GM04504 (cell line): Measurements from ENCODE around the gene SKIDA1.

ENCODE experiments used
- DNase-seq: peaks from one replicate; pipeline ENCODE4 v3.0.0-alpha.2; 2012; ENCODE audit warnings: low read depth

The SKIDA1 gene

DNA sequence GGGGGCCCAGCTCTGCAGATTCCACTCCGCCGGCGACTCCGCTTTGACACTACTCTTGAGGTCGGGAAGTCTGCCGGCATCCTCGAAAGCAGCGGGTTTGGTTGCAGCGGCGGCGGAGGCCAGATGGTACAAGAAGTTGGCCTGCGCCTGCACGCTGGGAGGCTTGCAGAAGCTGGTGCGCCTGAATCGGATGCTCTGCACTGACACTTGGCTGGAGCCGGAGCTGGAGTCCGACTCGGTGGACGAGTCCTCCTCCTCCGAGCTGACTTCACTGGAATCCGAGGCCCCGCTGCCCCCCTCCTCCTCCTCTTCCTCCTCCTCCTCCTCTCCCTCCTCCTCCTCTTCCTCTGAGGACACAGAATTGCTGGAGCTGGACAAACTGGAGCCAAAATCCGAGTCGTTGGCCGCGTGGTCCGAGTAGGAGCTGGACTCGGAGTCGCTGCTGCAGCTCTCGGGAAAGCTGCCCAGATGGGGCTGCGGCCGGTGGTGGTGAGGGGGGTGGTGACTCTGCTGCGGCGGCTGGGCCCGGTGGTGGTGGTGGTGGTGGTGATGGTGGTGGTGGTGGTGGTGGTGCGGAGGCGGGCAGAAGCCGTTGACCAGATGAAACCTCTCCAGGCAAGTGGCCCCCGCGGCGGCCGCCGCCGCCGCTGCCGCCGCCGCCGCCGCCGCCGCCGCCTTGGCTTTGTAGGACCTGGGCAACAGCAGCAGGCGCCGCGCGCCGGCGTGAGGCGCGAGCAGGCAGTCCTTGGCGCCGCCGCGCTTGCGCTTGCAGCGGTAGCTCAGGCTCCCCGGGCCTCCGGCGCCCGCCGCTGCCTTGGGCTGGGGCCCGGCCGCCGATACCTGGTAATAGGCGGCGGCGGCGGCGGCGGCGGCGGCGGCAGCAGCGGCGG is 9.0 kb downstream of the SKIDA1 start:
- DNase-seq = no peak

DNA sequence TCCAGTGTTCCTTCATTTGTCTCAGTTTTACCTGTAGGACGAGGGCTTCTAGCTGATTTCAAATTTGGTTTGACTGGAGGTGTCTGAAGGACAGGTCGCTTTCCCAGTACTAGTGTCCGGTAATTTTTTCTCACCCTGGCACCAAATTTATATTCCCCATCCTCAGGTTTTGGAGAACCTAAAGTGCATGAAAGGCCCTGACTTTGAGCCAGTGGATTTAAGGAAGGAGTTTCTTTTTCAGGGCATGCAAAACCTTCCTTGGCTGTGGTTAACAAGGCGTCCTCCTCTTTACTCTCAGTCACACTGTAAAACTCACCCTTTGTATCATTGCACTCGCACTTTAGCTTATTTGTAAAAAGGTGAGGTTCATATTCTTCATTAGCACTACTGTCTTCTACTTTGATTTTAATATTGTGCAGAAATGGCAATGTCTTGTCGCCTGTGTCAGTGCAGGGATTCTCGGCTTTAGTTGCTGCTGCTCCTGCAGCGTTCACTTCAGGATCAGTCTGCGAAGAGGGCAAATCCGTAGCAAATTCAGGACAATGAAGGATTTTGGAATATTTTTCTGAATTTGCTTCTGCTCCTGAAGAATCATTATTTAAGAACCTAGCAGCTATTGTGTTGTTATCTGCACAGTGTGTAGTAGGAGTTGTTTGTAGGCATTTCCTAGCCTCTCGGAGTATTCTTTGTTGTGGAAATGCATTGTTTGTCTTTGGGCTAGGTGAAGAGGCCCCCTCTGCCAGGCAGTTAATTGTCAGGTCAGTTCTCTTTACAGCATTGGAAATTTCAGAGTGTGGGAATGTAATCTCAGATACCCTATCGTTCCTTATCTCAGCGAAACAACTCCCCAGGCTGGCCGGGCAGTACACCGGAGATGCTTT is 9.9 kb downstream of the SKIDA1 start:
- DNase-seq = no peak

- no peak for DNase-seq
These were observed 10.6 kb downstream of the SKIDA1 start for GRCh38 chr10:21514818-21515351.

GRCh38 chr10:21514129-21514817 is 11.2 kb downstream of the SKIDA1 start:
- no peak for DNase-seq

GRCh38 chr10:21513405-21513788 is 12.1 kb downstream of the SKIDA1 start:
- DNase-seq = no peak

DNA sequence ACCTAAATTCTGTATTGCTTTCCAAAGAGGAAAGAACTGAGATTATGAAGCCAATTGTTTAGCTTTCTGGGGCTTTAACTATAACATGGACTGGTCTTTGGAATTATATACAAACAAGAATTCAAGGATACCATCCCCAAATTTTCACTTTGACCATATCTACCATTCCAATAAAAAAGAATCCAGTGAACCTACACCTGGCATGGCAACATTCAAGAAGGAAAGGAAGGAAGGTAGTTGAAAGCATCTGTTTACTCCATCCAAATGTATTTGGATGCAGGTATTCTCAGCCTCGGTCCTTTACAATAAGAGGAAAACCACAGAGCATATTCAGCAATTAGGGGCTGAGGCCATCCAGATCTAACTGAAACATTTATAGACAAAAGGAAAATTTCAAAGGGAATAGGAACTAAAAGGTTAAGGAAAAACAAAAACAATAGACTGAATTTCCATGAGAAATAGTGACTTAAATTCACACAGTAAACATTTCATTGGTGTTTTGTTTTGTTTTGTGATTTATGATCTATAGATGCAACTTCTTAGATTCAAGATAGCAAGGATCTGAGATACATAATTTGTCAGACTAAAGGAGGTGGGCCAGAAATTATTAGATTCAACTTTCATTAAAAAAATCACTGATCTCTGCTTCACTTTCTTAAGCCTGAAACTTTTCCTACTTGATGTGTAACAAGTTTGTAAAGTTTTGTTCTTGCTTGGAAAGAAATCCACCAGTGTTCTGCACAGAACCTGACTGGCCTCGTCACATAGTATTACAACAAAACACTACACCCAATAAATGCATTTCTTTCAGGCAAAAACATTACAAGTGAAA is 12.7 kb downstream of the SKIDA1 start:
- DNase-seq = no peak

- no peak for DNase-seq
These were observed 13.4 kb downstream of the SKIDA1 start for GRCh38 chr10:21511946-21512572.

GRCh38 chr10:21511095-21511570 is 14.3 kb downstream of the SKIDA1 start:
- DNase-seq = no peak

- DNase-seq = no peak
These were observed 15.0 kb downstream of the SKIDA1 start for GRCh38 chr10:21510241-21511094.

- no peak for DNase-seq
These were observed 15.9 kb downstream of the SKIDA1 start for GRCh38 chr10:21509341-21510240.

DNA sequence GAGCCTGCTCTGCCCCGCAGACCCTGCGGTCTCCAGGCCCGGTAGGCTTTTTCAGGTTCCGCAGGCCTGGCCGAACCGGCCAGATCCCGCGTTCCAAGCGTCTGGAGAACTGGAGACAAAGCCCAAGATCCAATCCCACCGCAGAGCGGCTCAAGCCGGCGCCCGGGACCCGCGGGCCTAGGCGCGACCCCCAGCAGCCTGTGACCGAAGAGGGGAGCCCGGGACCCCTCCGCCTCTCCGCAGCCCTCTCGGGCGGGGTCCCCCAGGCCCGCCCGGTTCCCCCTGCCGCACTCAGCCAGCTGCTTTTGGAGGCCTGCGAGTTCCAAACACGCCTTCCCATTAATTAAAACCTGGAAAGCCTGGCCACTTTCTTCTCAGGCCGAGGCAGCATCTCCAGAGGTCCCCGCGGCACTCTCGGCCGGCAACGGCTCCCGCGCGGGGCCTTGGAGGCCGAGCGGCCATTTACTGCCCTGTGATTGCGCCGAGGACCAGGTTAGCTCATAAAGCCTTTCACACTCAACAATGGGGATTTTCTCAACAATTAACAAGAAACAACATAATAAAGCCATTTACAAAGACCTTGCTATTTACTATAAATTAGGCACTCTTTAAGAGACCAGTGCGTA is 16.7 kb downstream of the SKIDA1 start:
- DNase-seq = no peak

- DNase-seq = no peak
These were observed 18.3 kb downstream of the SKIDA1 start for GRCh38 chr10:21507150-21507549.

DNA sequence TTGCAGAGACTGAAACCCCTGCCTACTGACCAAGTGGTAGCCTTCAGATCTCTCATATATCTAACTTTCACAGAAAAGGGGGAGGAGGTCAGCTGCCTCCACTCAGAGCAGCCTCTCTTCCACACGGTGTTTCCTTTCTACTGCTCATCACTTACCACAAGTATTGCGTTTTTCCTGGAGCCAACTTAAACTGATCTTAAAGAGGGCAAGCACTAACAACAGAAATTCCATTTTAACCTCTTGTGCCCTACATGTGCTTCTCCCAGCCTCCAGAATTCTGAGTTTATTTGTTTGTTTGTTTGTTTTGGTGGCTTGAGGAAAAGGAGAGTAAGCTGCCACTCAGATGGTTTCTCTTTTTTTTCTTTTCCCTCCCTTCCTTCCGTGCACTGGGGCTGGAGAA is 19.1 kb downstream of the SKIDA1 start:
- DNase-seq = no peak

DNA sequence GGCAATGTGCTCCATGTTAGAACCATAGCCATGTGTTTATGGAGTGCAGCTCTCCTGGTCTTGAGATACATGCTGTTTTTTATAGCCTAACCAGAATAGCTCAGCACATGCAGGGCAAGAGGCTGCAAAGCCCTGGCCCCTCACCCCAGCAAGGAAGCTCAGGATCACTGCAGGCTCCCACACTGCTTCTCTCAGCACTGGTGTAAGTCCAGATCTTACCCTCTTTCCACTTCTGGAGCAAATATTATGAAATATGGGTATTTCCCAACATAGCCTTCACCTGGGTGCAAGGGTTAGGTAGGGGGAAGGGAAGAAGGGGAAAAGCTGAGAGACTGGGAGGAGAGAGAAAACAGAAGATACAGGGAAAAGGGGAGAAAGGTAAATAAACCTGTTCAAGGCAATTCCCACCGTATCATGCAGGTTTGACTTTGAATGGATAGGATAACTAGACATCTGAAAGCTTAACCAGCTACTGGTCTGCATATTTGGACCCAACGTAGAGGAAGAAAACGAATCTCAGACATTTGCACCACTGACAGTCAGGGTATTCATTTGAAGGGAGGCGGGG is 19.7 kb downstream of the SKIDA1 start:
- DNase-seq = no peak

DNA sequence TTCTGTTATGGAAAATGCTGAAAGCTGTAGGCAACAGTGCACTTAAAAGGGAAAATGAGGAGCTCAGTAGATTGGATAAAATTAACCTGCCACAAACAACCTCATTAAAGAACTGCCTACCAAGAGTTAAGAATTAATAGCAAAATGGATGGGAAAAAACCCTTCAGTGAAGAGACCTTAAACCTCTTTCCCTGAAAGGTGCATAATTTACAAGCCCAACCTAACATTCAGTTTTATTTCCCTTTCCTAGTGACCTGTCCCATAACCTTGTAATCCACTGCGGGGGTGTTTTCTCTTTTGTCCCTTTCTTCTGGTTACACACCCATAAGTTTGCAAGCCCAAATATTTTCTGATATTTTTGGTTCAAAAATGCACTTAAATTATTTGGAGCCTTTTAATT is 21.9 kb downstream of the SKIDA1 start:
- no peak for DNase-seq

GRCh38 chr10:21502348-21502740 is 23.1 kb downstream of the SKIDA1 start:
- no peak for DNase-seq

GRCh38 chr10:21501731-21502347 is 23.6 kb downstream of the SKIDA1 start:
- DNase-seq = no peak
